ENCODE measurements around the gene WDR48. TPM values are rescaled to one million over a fixed set of nuclear protein-coding genes. Genes with fewer than 3 reads are reported as not detected.
A peak's percentile ranks its signal among the peaks of the same experiment; 100 is the strongest.

WDR48 gene
- total RNA-seq, 2 experiments from 2014 or later: 81.2 to 88.6 TPM

DNA sequence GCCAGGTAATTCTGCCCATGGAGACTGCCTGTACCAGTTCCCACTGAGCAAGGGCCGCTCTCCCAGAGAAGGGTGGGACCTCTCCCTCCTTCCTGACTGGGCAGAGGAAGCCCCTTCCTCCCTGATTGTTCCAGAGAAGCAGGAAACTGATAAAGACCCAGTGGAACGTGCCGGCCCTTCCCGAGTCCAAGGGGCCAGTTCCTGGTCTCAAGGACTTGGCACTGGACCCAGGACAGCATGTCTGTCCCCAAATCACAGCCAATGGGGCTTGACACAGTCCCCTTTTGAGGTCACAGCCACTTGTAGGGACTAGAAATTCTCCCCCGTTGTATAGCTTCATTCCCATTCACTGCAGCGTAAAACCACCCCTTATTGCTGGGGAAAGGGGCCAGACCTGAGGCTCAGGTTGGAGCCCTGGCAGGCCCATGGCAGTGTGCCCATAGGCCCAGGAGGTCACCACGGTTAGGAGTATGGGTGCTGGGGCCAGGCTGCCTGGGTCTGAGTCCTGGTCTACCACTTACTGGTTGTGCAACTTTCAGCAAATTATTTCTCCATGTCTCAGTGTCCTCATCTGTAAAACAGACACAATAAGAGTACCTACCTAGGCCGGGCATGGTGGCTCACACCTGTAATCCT is 83.5 kb downstream of the WDR48 start:
- Histone ChIP-seq H3K9me3 (ENCODE audit: control insufficient read depth in 1 of 2, insufficient read depth in 1 of 2, low read length in 2 of 2) (no peaks in the 10 kb centered on the region), H3K27me3 (ENCODE audit: control insufficient read depth in 1 of 2, insufficient read depth in 2 of 2, low read length in 2 of 2) (no peaks in the 10 kb centered on the region), H3K36me3 (ENCODE audit: insufficient read depth, low read length) (peaks cover 6% of the 10 kb centered on the region), H3K27ac (ENCODE audit: low read depth in 1 of 2, low read length in 2 of 2) (no peak overlapping the region), H3K4me3 (ENCODE audit: low read length) (no peak overlapping the region), H3K4me1 (ENCODE audit: insufficient read depth, low read length) (no peaks in the 10 kb centered on the region)
- no peaks in the 10 kb centered on the region for H3K27me3 Mint-ChIP-seq
- TF ChIP-seq, protein P1, sequence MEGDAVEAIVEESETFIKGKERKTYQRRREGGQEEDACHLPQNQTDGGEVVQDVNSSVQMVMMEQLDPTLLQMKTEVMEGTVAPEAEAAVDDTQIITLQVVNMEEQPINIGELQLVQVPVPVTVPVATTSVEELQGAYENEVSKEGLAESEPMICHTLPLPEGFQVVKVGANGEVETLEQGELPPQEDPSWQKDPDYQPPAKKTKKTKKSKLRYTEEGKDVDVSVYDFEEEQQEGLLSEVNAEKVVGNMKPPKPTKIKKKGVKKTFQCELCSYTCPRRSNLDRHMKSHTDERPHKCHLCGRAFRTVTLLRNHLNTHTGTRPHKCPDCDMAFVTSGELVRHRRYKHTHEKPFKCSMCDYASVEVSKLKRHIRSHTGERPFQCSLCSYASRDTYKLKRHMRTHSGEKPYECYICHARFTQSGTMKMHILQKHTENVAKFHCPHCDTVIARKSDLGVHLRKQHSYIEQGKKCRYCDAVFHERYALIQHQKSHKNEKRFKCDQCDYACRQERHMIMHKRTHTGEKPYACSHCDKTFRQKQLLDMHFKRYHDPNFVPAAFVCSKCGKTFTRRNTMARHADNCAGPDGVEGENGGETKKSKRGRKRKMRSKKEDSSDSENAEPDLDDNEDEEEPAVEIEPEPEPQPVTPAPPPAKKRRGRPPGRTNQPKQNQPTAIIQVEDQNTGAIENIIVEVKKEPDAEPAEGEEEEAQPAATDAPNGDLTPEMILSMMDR (IDR thresholded peaks at IDR 0.05): no peak
- no peak overlapping the region for H3K27ac Mint-ChIP-seq
- H3K4me3 Mint-ChIP-seq: no peak overlapping the region
- ATAC-seq (ENCODE audit: poor library complexity) (no peak), DNase-seq (peak in 1 of 14 experiments; percentile 27)
- intact Hi-C loops (cut with DNase I, micrococcal nuclease): no loop called here
- peaks cover 13% of the 10 kb centered on the region for H3K36me3 Mint-ChIP-seq (ENCODE audit: low read depth)
- POLR2A ChIA-PET: no interaction called here
- no peaks in the 10 kb centered on the region for H3K9me3 Mint-ChIP-seq
- peaks cover 8% of the 10 kb centered on the region for H3K4me1 Mint-ChIP-seq (ENCODE audit: low read depth)
- CTCF ChIA-PET: no interaction called here

DNA sequence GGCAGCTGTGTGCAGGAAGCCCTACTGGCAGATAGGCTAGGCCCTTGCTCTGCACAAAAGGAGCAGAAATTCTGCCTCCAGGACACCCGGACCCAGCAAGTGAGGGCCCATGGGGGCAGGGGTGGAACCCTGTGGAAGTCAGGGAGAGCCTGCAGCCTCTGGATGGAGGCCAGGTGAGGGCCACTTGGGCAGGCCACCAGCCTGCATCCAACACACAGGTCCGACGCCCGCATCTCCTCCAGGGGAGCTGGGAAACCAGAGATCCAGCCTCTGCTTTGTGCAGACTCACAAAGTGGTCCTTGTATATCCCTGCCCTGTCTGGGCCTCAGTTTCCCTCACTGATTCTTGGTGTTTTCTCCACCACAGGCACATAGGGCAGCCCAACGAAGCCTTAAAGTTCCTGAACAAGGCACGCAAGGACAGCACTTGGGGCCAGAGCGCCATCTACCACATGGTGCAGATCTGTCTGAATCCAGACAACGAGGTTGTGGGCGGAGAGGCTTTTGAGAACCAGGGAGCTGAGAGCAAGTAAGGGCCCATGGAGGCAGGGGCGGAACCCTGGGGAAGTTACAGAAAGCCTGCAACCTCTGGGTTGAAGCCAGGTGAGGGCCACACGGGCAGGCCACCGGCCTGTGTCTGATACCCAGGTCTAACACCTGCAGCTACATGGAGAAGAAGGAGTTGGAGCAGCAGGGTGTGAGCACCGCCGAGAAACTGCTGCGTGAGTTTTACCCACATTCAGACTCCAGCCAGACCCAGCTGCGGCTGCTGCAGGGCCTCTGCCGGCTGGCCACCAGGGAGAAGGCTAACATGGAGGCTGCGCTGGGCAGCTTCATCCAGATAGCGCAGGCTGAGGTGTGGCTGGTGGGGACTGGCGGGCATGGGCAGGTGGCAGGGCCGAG is 85.0 kb downstream of the WDR48 start:
- Histone ChIP-seq H3K4me1 (ENCODE audit: insufficient read depth, low read length) (peaks cover 4% of the 10 kb centered on the region), H3K36me3 (ENCODE audit: insufficient read depth, low read length) (peaks cover 21% of the 10 kb centered on the region), H3K27ac (ENCODE audit: low read depth in 1 of 2, low read length in 2 of 2) (no peak overlapping the region), H3K9me3 (ENCODE audit: control insufficient read depth in 1 of 2, insufficient read depth in 1 of 2, low read length in 2 of 2) (no peaks in the 10 kb centered on the region), H3K4me3 (ENCODE audit: low read length) (no peak overlapping the region), H3K27me3 (ENCODE audit: control insufficient read depth in 1 of 2, insufficient read depth in 2 of 2, low read length in 2 of 2) (no peaks in the 10 kb centered on the region)
- DNase-seq (peak in 1 of 14 experiments; percentile 38), ATAC-seq (ENCODE audit: poor library complexity) (no peak)
- intact Hi-C loops (cut with DNase I, micrococcal nuclease): no loop called here
- ChIA-PET POLR2A (no interaction called here), CTCF (no interaction called here)
- TF ChIP-seq, protein P1 (IDR thresholded peaks at IDR 0.05): no peak
- H3K27me3 Mint-ChIP-seq: no peaks in the 10 kb centered on the region
- no peaks in the 10 kb centered on the region for H3K9me3 Mint-ChIP-seq
- H3K4me3 Mint-ChIP-seq: no peak overlapping the region
- H3K27ac Mint-ChIP-seq: peak overlapping the region; percentile 48
- peaks cover 13% of the 10 kb centered on the region for H3K4me1 Mint-ChIP-seq (ENCODE audit: low read depth)
- H3K36me3 Mint-ChIP-seq (ENCODE audit: low read depth): peaks cover 28% of the 10 kb centered on the region

DNA sequence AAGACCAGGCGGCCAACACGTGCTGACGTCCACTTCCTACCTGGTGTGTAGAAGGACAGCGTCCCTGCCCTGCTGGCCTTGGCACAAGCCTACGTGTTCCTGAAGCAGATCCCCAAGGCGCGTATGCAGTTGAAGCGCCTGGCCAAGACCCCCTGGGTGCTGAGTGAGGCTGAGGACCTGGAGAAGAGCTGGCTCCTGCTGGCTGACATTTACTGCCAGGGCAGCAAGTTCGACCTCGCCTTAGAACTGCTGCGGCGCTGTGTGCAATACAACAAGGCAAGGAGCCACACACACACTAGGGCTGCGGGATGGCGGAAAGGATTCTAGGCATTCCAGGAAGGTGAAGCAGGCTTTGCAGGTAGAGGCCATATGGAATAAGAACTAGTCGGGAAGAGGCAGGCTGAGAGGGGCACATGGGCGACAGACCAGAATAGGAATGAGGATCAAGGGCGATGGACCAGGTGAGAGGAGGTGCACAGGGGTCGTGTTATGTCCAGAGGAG is 85.7 kb downstream of the WDR48 start:
- Mint-ChIP-seq H3K27me3 (no peaks in the 10 kb centered on the region), H3K36me3 (ENCODE audit: low read depth) (peaks cover 35% of the 10 kb centered on the region), H3K4me1 (ENCODE audit: low read depth) (peaks cover 19% of the 10 kb centered on the region), H3K4me3 (no peak overlapping the region), H3K27ac (peak overlapping the region; percentile 68), H3K9me3 (no peaks in the 10 kb centered on the region)
- ChIA-PET POLR2A (no interaction called here), CTCF (no interaction called here)
- intact Hi-C loops (cut with DNase I, micrococcal nuclease): no loop called here
- TF ChIP-seq, protein P1 (IDR thresholded peaks at IDR 0.05): no peak
- DNase-seq: peak in 1 of 14 experiments; percentile 27
- no peaks in the 10 kb centered on the region for H3K27me3 ChIP-seq (ENCODE audit: control insufficient read depth in 1 of 2, insufficient read depth in 2 of 2, low read length in 2 of 2)
- H3K27ac ChIP-seq (ENCODE audit: low read depth in 1 of 2, low read length in 2 of 2): no peak overlapping the region
- H3K4me3 ChIP-seq (ENCODE audit: low read length): no peak overlapping the region
- no peaks in the 10 kb centered on the region for H3K9me3 ChIP-seq (ENCODE audit: control insufficient read depth in 1 of 2, insufficient read depth in 1 of 2, low read length in 2 of 2)
- H3K36me3 ChIP-seq (ENCODE audit: insufficient read depth, low read length): peaks cover 28% of the 10 kb centered on the region
- no peak for ATAC-seq (ENCODE audit: poor library complexity)
- peaks cover 9% of the 10 kb centered on the region for H3K4me1 ChIP-seq (ENCODE audit: insufficient read depth, low read length)

Data from CD4-positive, alpha-beta T cell (primary cell).